Common myeloid progenitor, CD34-positive (primary cell): ENCODE data around the gene ZCCHC24.

Experiments used
- CTCF ChIA-PET: fragments of 350-600 bp; sonication (Branson Sonifier 250); formaldehyde crosslinking; loops from one replicate; lab custom pipeline; 2021; ENCODE audit warnings: antibody characterized with exemption; lab: Charles Lee
- POLR2A ChIA-PET: fragments of 350-600 bp; sonication (Branson Sonifier 250); formaldehyde crosslinking; loops from one replicate; lab custom pipeline; 2021; ENCODE audit warnings: antibody characterized with exemption; lab: Charles Lee
- DNase-seq, 3 donors: peaks; one replicate each; pipeline versions ENCODE4 v3.0.0 to v3.0.0-alpha.2; 2013
- H3K27ac ChIP-seq, 2 experiments: 1 replicate in 1 of 2; 2 replicates in 1 of 2; pipeline ENCODE4 v1.7.0; 2013; ENCODE audit warnings: inconsistent platforms in 2 of 2, low read length in 2 of 2, mild to moderate bottlenecking in 2 of 2, low read depth in 1 of 2, moderate library complexity in 1 of 2; ENCODE audit not compliant: severe bottlenecking in 2 of 2, insufficient read depth in 1 of 2, poor library complexity in 1 of 2
- H3K27me3 ChIP-seq, 5 experiments: replicated peaks in 2 of 5; 1 replicate in 3 of 5; 2 replicates in 2 of 5; pipeline versions ENCODE4 v1.6.1 to v1.7.0; 2013; ENCODE audit warnings: low read length in 4 of 5, mild to moderate bottlenecking in 2 of 5, moderate library complexity in 2 of 5, inconsistent platforms in 1 of 5; ENCODE audit not compliant: insufficient read depth in 5 of 5, control insufficient read depth in 4 of 5
- H3K36me3 ChIP-seq, 4 experiments: 1 replicate in 2 of 4; 2 replicates in 2 of 4; pipeline versions ENCODE4 v1.6.1 to v1.7.0; 2013; ENCODE audit warnings: low read length in 3 of 4, control low read depth in 1 of 4, mild to moderate bottlenecking in 1 of 4; ENCODE audit not compliant: control insufficient read depth in 4 of 4, insufficient read depth in 4 of 4
- H3K4me1 ChIP-seq, 4 experiments: 1 replicate in 3 of 4; 2 replicates in 1 of 4; pipeline versions ENCODE4 v1.6.1 to v1.7.1; 2013; ENCODE audit warnings: low read length in 3 of 4, mild to moderate bottlenecking in 3 of 4, control low read depth in 1 of 4, inconsistent platforms in 1 of 4, moderate library complexity in 1 of 4; ENCODE audit not compliant: control insufficient read depth in 4 of 4, insufficient read depth in 4 of 4; ENCODE audit errors: control extremely low read depth in 1 of 4
- H3K4me3 ChIP-seq, 7 experiments: 1 replicate in 4 of 7; 2 replicates in 3 of 7; pipeline versions ENCODE4 v1.5.1 to v1.7.0; 2013; ENCODE audit warnings: mild to moderate bottlenecking in 7 of 7, low read length in 6 of 7, moderate library complexity in 6 of 7, inconsistent platforms in 2 of 7, low read depth in 2 of 7, control low read depth in 1 of 7; ENCODE audit not compliant: insufficient read depth in 4 of 7, control insufficient read depth in 1 of 7; ENCODE audit errors: extremely low read depth in 1 of 7
- H3K9me3 ChIP-seq, 5 experiments: 1 replicate in 4 of 5; 2 replicates in 1 of 5; pipeline versions ENCODE4 v1.6.1 to v1.7.1; 2013; ENCODE audit warnings: low read length in 4 of 5, mild to moderate bottlenecking in 2 of 5, inconsistent platforms in 1 of 5, low read depth in 1 of 5, moderate library complexity in 1 of 5; ENCODE audit not compliant: control insufficient read depth in 4 of 5, insufficient read depth in 2 of 5; ENCODE audit errors: control extremely low read depth in 1 of 5
- WGBS: methylation state at CpG from one replicate; pipeline ENCODE4 v1.1.5; 2013; ENCODE audit not compliant: insufficient coverage; 5-methylcytosine and 5-hydroxymethylcytosine counted together

The ZCCHC24 gene

GRCh38 chr10:79347226-79347893 is 98.1 kb downstream of the ZCCHC24 start, which contains the start of gene PPIF:
Gene PPIF, plus strand, starts transcription at chr10:79347469. Its CDS starts 80 bp downstream, at chr10:79347549.
- CTCF ChIA-PET, result interaction anchor here (0.9 to 5.5 kb wide), 12 partner anchors 9 to 46 kb away, joined by 3 to 46 read pairs (median 5); no protein-coding TSS in a partner anchor
- peaks cover 5 to 67% (median 23%) of the 10 kb centered on the region in 4 experiments for H3K4me1 ChIP-seq
- POLR2A ChIA-PET, result interaction anchor here (0.7 to 0.9 kb wide), 2 partner anchors 25 to 30 kb away, joined by 3 to 7 read pairs; no protein-coding TSS in a partner anchor
- H3K9me3 ChIP-seq, result no peaks in the 10 kb centered on the region
- H3K36me3 ChIP-seq, result peaks cover 9 to 43% (median 32%) of the 10 kb centered on the region in 4 experiments
- H3K27ac ChIP-seq, result peak within 1 kb of the TSS; percentile 40 to 73
- 1% methylated on average over 57 of the region's 77 CpGs for WGBS
- DNase-seq, result peak; percentile 92 to 93 (median 93)
- H3K27me3 ChIP-seq, result no peaks in the 10 kb centered on the region
- peak within 1 kb of the TSS; percentile 25 to 87 (median 69) for H3K4me3 ChIP-seq

- H3K27me3 ChIP-seq, result no peaks in the 10 kb centered on the region
- no peaks in the 10 kb centered on the region for H3K9me3 ChIP-seq
- CTCF ChIA-PET, result interaction anchor here (0.6 to 5.5 kb wide), 11 partner anchors 10 to 47 kb away, joined by 3 to 46 read pairs (median 10); no protein-coding TSS in a partner anchor
- POLR2A ChIA-PET, result no interaction called here
- H3K27ac ChIP-seq, result no peak overlapping the region
- H3K4me1 ChIP-seq, result peaks cover 5 to 65% (median 23%) of the 10 kb centered on the region in 4 experiments
- no peak for DNase-seq
- peak overlapping the region in 2 of 7 experiments; percentile 7 to 76 for H3K4me3 ChIP-seq
- peaks cover 9 to 35% (median 25%) of the 10 kb centered on the region in 4 experiments for H3K36me3 ChIP-seq
- WGBS, result 93% methylated on average over 8 of the region's 12 CpGs
Measured at GRCh38 chr10:79346388-79347225, 98.8 kb downstream of the ZCCHC24 start.

- Histone ChIP-seq H3K27me3 (no peaks in the 10 kb centered on the region), H3K27ac (no peak overlapping the region), H3K4me3 (no peak overlapping the region), H3K4me1 (peaks cover 5 to 61% (median 23%) of the 10 kb centered on the region in 4 experiments), H3K36me3 (peaks cover 9 to 29% (median 20%) of the 10 kb centered on the region in 4 experiments), H3K9me3 (no peaks in the 10 kb centered on the region)
- ChIA-PET CTCF (interaction anchor here (0.6 to 5.5 kb wide), 11 partner anchors 11 to 122 kb away, joined by 3 to 46 read pairs (median 10); no protein-coding TSS in a partner anchor), POLR2A (interaction anchor here (1.0 kb wide), 1 partner anchor 43 kb away, joined by 3 read pairs; no protein-coding TSS in a partner anchor)
- DNase-seq, result no peak
- WGBS, result 93% methylated on average over 2 of the region's 2 CpGs
Measured at GRCh38 chr10:79346012-79346340, 99.4 kb downstream of the ZCCHC24 start.

GRCh38 chr10:79345241-79346011 is 100.0 kb downstream of the ZCCHC24 start:
- no peaks in the 10 kb centered on the region for H3K27me3 ChIP-seq
- CTCF ChIA-PET, result interaction anchor here (0.6 to 5.5 kb wide), 16 partner anchors 10 to 145 kb away, joined by 3 to 46 read pairs (median 5); no protein-coding TSS in a partner anchor
- POLR2A ChIA-PET, result interaction anchor here (1.0 kb wide), 1 partner anchor 43 kb away, joined by 3 read pairs; no protein-coding TSS in a partner anchor
- H3K4me3 ChIP-seq, result no peak overlapping the region
- no peak overlapping the region for H3K27ac ChIP-seq
- 90% methylated on average over 4 of the region's 5 CpGs for WGBS
- H3K4me1 ChIP-seq, result peaks cover 5 to 55% (median 23%) of the 10 kb centered on the region in 4 experiments
- no peak for DNase-seq
- no peaks in the 10 kb centered on the region for H3K9me3 ChIP-seq
- peaks cover 9 to 24% (median 15%) of the 10 kb centered on the region in 4 experiments for H3K36me3 ChIP-seq

GRCh38 chr10:79344502-79345195 is 100.8 kb downstream of the ZCCHC24 start:
- CTCF ChIA-PET, result interaction anchor here (0.6 to 5.5 kb wide), 19 partner anchors 10 to 146 kb away, joined by 3 to 46 read pairs (median 5); no protein-coding TSS in a partner anchor
- POLR2A ChIA-PET, result no interaction called here
- Histone ChIP-seq H3K4me3 (no peak overlapping the region), H3K9me3 (no peaks in the 10 kb centered on the region), H3K36me3 (peaks cover 7 to 16% (median 8%) of the 10 kb centered on the region in 4 experiments), H3K27me3 (no peaks in the 10 kb centered on the region), H3K4me1 (peaks cover 5 to 47% (median 23%) of the 10 kb centered on the region in 4 experiments), H3K27ac (no peak overlapping the region)
- 80% methylated on average over 1 of the region's 3 CpGs for WGBS
- DNase-seq, result no peak
